ENCODE data around the gene DNAJC2. TPM values are rescaled to one million over a fixed set of nuclear protein-coding genes. Genes with fewer than 3 reads are reported as not detected.

Gene DNAJC2
- total RNA-seq, 2 donors from 2014 or later, result 21.7 to 25.1 TPM

DNA sequence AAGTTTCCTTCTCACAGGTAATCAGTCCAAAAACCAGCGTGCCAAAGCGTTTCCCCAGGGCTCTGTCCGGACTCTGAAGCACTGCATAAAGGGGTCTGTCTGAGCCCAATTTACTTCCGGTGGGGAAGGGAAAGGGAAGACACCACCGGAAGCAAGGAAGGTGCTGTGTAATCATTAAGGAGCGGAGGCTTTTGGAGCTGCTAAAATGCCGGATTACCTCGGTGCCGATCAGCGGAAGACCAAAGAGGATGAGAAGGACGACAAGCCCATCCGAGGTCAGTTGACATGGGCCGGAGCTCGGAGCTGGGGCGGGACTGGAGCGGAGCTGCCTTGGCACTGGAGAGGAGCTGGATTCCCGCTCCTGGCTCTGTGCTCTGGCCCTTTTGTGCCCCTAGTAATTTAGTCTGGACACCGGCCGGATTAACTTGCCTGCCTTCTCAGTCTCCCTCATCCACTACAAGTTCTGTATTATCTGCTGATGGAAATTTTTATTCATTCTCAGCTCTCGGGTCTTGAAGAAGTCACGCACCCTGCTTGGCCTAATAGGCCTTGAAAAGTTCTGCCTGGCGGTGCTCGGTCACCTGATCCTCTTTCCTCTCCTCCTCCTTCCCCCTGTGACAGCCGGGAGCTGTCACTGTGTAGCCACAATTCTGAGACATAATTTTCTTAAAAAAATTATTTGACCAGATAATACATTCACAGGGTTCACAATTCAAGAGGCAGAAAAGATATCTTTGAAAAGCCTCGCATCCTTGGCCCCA lies 3.1 kb upstream of the DNAJC2 start, which contains the start of gene PSMC2:
TSS of gene PSMC2 (plus strand) at position 137 of the 761 bp plus-strand sequence. CDS start at position 206, 69 bp downstream.
- TF ChIP-seq, protein P1, sequence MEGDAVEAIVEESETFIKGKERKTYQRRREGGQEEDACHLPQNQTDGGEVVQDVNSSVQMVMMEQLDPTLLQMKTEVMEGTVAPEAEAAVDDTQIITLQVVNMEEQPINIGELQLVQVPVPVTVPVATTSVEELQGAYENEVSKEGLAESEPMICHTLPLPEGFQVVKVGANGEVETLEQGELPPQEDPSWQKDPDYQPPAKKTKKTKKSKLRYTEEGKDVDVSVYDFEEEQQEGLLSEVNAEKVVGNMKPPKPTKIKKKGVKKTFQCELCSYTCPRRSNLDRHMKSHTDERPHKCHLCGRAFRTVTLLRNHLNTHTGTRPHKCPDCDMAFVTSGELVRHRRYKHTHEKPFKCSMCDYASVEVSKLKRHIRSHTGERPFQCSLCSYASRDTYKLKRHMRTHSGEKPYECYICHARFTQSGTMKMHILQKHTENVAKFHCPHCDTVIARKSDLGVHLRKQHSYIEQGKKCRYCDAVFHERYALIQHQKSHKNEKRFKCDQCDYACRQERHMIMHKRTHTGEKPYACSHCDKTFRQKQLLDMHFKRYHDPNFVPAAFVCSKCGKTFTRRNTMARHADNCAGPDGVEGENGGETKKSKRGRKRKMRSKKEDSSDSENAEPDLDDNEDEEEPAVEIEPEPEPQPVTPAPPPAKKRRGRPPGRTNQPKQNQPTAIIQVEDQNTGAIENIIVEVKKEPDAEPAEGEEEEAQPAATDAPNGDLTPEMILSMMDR (IDR thresholded peaks at IDR 0.05), result no peak
- H3K9me3 ChIP-seq, result no peaks in the 10 kb centered on the region
- no peaks in the 10 kb centered on the region for H3K36me3 ChIP-seq
- peaks cover 7% of the 10 kb centered on the region for H3K4me1 ChIP-seq
- intact Hi-C loops (cut with DNase I), result no loop called here
- DNase-seq, result peak; percentile 86
- H3K9ac ChIP-seq (ENCODE audit: low read depth in 2 of 2, low read length in 2 of 2), result peak within 1 kb of the TSS; percentile 74 to 93
- no peaks in the 10 kb centered on the region for H3K27me3 ChIP-seq
- H3K27ac ChIP-seq, result peak within 1 kb of the TSS; percentile 88
- peak within 1 kb of the TSS; percentile 97 for H3K4me3 ChIP-seq

DNA sequence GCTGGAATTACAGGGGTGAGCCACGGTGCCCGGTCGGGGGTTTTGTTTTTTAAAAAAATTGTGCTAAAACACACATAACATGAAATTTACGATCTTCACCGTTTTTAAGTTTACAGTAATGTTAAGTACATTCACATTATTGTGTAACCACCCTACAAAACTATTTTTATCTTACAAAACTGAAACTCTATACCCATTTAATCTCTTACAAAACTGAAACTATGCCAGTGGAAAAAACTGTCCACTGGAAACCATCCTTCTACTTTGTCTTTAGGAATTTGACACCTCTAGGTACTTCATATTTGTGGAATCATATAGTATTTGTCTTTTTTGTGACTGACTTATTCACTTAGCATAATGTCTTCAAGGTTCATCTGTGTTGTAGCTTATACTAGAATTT lies 1.8 kb upstream of the DNAJC2 start:
- Histone ChIP-seq H3K9ac (ENCODE audit: low read depth in 2 of 2, low read length in 2 of 2) (no peak overlapping the region), H3K27ac (no peak overlapping the region), H3K4me3 (no peak overlapping the region), H3K36me3 (no peaks in the 10 kb centered on the region), H3K4me1 (peaks cover 7% of the 10 kb centered on the region), H3K27me3 (no peaks in the 10 kb centered on the region), H3K9me3 (no peaks in the 10 kb centered on the region)
- intact Hi-C loops (cut with DNase I), result no loop called here
- DNase-seq, result no peak
- TF ChIP-seq, protein P1 (IDR thresholded peaks at IDR 0.05), result no peak

GRCh38 chr7:103343758-103344452 lies 662 bp downstream of the DNAJC2 start:
- peak overlapping the region; percentile 99 for H3K4me3 ChIP-seq
- no peaks in the 10 kb centered on the region for H3K9me3 ChIP-seq
- DNase-seq, result peak; percentile 39
- intact Hi-C loops (cut with DNase I), result no loop called here
- H3K36me3 ChIP-seq, result no peaks in the 10 kb centered on the region
- H3K27me3 ChIP-seq, result no peaks in the 10 kb centered on the region
- peaks cover 7% of the 10 kb centered on the region for H3K4me1 ChIP-seq
- peak overlapping the region; percentile 95 to 98 for H3K9ac ChIP-seq (ENCODE audit: low read depth in 2 of 2, low read length in 2 of 2)
- TF ChIP-seq, protein P1 (IDR thresholded peaks at IDR 0.05), result no peak
- H3K27ac ChIP-seq, result peak overlapping the region; percentile 83

DNA sequence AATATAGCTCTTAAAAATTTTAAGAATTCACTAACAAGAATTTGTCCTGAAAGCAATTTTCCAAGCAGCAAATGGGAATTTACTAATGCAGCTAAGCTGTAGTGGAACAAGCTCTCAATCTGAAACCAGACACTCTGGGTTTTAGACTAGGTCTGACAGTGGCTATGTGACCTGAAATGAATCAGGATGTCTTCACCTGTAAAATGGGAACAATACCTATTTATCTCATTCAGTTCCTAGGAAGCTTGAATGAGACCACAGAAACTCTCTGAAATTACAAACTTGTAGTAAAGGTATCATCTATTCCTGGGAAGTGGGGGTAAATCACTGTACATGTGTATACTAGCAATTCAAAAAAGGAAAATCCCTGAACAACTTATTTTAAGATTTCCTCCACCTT lies 1.2 kb downstream of the DNAJC2 start:
- Histone ChIP-seq H3K36me3 (no peaks in the 10 kb centered on the region), H3K9me3 (no peaks in the 10 kb centered on the region), H3K9ac (ENCODE audit: low read depth in 2 of 2, low read length in 2 of 2) (peak overlapping the region; percentile 95 to 98), H3K4me3 (peak overlapping the region; percentile 99), H3K4me1 (peaks cover 7% of the 10 kb centered on the region), H3K27ac (no peak overlapping the region), H3K27me3 (no peaks in the 10 kb centered on the region)
- DNase-seq, result no peak
- TF ChIP-seq, protein P1 (IDR thresholded peaks at IDR 0.05), result no peak
- intact Hi-C loops (cut with DNase I), result no loop called here

- H3K27me3 ChIP-seq, result no peaks in the 10 kb centered on the region
- H3K36me3 ChIP-seq, result no peaks in the 10 kb centered on the region
- H3K9me3 ChIP-seq, result no peaks in the 10 kb centered on the region
- no peak overlapping the region for H3K4me3 ChIP-seq
- TF ChIP-seq, protein P1 (IDR thresholded peaks at IDR 0.05), result no peak
- DNase-seq, result no peak
- intact Hi-C loops (cut with DNase I), result no loop called here
- no peak overlapping the region for H3K27ac ChIP-seq
- H3K4me1 ChIP-seq, result peaks cover 7% of the 10 kb centered on the region
- no peak overlapping the region for H3K9ac ChIP-seq (ENCODE audit: low read depth in 2 of 2, low read length in 2 of 2)
Observed at GRCh38 chr7:103341466-103341865, 3.1 kb downstream of the DNAJC2 start.
